Left lung (tissue), 10 donors: ENCODE data around the gene DEGS2. TPM values are rescaled to one million over a fixed set of nuclear protein-coding genes. Genes with fewer than 3 reads are reported as not detected.

ENCODE experiments used
- ATAC-seq: fragments of 200-7000 bp; cut with Tn5 transposase; one replicate; pipeline ENCODE4 v1.9.1; 2020; ENCODE audit warnings: moderate library complexity
- DNase-seq, 4 donors: peaks; one replicate each; pipeline ENCODE4 v3.0.0-alpha.2; 2013 to 2020
- H3K27ac ChIP-seq, 2 donors: fragments of 200-600 bp; sonication (generic) in 1 of 2; one replicate each; pipeline versions ENCODE4 v1.5.0 to v1.8.0; 2020 to 2021
- H3K27me3 ChIP-seq, 2 donors: fragments of 200-600 bp; sonication (generic) in 1 of 2; one replicate each; pipeline versions ENCODE4 v1.5.0 to v1.8.0; 2020 to 2021
- H3K36me3 ChIP-seq, 2 donors: fragments of 200-600 bp; sonication (generic) in 1 of 2; one replicate each; pipeline versions ENCODE4 v1.5.0 to v1.8.0; 2020 to 2021
- H3K4me1 ChIP-seq, 2 donors: fragments of 200-600 bp; one replicate each; pipeline ENCODE4 v1.8.0; 2021
- H3K4me3 ChIP-seq, 2 donors: fragments of 200-600 bp; sonication (generic) in 1 of 2; one replicate each; pipeline versions ENCODE4 v1.5.0 to v1.8.0; 2020 to 2021; ENCODE audit warnings: mild to moderate bottlenecking in 1 of 2
- H3K9me3 ChIP-seq, 2 donors: fragments of 200-600 bp; sonication (generic) in 1 of 2; one replicate each; pipeline versions ENCODE4 v1.5.0 to v1.8.0; 2020 to 2021
- intact Hi-C, 2 donors: fragments of 100-400 bp; cut with DNase I; formaldehyde crosslinking; loops; one replicate each; pipeline versions ENCODE4 v1.11.2 to v1.14.2; 2022
- polyA plus RNA-seq, 6 donors: library from polyadenylated mRNA; unstranded; fragments of 120-200 nt; gene quantifications; one replicate each; pipeline ENCODE4 v1.2.1, GENCODE V29; 2013; ENCODE audit not compliant: insufficient read length in 6 of 6
- total RNA-seq, 2 donors: library from RNA; stranded (reverse); fragmentation: NEBNext Ultra II Directional; extraction: Animal tissue kit (Norgen Biotek cat#: 25700); gene quantifications; one replicate each; pipeline ENCODE4 v1.2.1, GENCODE V29; 2021
- TF ChIP-seq, protein P1 (sequence below), 2 donors: fragments of 200-600 bp; sonication (generic) in 1 of 2; IDR thresholded peaks; one replicate each; pipeline versions ENCODE4 v1.5.0 to v1.8.0; 2021; ENCODE audit warnings: antibody characterized with exemption in 2 of 2
- donor health status: DM: no; HTN: yes; CAD: no.
- donor health status: DM: no; HTN: no; CAD: no.

Gene DEGS2
- total and polyA plus RNA-seq, 8 donors = 2.0 to 8.3 (median 5.6) TPM

DNA sequence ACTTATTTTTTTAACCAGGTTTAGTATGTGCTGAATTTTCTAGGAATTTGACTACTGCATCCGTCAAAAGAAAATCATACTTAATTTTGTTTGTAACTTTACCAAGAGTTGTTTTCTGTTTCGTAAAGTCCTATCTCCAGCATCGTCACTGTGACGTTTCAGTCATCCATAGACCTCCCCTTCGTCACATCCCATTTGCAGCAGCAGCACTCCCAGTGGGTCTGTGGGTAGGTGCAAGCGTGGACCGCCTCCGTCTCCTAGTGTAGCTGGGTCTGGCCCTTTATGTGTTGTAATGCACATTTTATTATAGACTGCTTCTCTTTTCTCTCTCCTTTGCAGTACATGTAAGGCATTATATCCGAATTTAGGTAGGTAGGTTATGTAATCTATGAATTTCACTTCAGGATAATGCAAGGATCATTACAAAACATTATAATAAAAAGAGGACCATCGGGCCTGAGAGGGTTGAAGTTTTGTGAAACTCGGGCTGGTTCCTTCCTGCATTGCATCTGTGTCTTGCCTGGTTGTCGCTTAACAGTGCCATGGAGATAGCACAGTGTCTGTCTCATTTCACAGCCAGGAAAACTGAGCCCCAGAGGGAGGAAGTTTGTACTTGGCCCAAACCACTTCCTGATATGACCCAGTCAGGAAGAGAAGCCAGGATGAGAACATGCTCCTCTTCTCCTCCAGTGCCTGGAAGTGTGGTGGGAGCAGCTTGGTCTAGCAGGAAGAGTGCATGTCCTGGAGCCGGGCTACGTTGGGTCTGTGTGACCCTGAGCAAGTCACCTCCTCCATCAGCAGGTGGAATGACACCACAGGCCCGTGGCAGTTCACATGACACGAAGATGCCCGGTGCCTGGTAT is 53.0 kb downstream of the DEGS2 start:
- peak; percentile 42 for ATAC-seq
- TF ChIP-seq, protein P1, sequence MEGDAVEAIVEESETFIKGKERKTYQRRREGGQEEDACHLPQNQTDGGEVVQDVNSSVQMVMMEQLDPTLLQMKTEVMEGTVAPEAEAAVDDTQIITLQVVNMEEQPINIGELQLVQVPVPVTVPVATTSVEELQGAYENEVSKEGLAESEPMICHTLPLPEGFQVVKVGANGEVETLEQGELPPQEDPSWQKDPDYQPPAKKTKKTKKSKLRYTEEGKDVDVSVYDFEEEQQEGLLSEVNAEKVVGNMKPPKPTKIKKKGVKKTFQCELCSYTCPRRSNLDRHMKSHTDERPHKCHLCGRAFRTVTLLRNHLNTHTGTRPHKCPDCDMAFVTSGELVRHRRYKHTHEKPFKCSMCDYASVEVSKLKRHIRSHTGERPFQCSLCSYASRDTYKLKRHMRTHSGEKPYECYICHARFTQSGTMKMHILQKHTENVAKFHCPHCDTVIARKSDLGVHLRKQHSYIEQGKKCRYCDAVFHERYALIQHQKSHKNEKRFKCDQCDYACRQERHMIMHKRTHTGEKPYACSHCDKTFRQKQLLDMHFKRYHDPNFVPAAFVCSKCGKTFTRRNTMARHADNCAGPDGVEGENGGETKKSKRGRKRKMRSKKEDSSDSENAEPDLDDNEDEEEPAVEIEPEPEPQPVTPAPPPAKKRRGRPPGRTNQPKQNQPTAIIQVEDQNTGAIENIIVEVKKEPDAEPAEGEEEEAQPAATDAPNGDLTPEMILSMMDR (IDR thresholded peaks at IDR 0.05) = no peak
- intact Hi-C loops = no loop called here
- peaks cover 14 to 66% of the 10 kb centered on the region in 2 donors for H3K4me1 ChIP-seq
- DNase-seq = peak in 1 of 4 donors; percentile 41
- H3K9me3 ChIP-seq = no peaks in the 10 kb centered on the region
- peak overlapping the region in 1 of 2 donors; percentile 75 for H3K27ac ChIP-seq
- no peaks in the 10 kb centered on the region for H3K27me3 ChIP-seq
- no peak overlapping the region for H3K4me3 ChIP-seq
- H3K36me3 ChIP-seq = no peaks in the 10 kb centered on the region

DNA sequence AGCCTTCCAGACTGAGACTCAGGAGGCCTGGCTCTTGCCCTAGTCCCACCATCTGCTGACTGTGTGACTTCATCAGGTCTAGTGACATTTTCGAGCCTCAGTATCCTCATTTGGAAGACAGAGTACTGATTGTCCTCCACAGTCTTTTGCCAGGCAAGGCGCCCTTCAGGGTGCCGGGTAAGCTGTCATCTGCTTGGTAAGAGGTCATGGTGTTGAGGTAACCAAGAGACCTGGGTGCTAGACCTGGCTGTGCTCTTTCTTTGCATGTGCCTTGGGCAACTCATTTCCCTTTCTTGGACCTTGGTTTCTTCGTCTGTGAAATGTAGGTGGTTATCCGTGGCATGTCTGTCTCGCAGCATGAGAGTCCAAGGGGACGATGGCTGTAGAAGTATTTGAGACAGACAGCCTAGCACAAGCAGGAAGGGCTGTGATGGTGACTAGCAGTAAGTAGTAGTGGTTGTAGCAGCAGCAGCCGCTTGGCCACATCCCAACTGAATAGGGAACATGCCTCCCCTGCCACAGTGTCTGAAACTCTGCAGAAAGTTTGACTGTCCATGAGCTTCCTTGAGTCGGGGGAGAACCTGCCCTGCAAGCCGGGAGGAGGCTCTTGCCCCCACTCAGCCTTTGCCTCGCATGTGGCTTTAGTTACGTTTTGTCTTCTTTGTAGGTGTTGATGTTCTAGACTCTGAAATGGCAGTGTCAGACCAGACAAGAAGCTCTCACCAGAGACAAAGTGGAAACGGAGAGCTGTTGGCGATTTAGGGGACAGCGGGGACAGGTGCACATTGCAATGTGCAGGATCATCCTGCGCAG is 53.9 kb downstream of the DEGS2 start:
- ATAC-seq (no peak), DNase-seq (peak in 1 of 4 donors; percentile 44)
- H3K4me3 ChIP-seq = no peak overlapping the region
- H3K27ac ChIP-seq = peak overlapping the region in 1 of 2 donors; percentile 75
- no peaks in the 10 kb centered on the region for H3K9me3 ChIP-seq
- peaks cover 14 to 66% of the 10 kb centered on the region in 2 donors for H3K4me1 ChIP-seq
- no peaks in the 10 kb centered on the region for H3K27me3 ChIP-seq
- intact Hi-C loops = no loop called here
- H3K36me3 ChIP-seq = no peaks in the 10 kb centered on the region
- TF ChIP-seq, protein P1 (IDR thresholded peaks at IDR 0.05) = no peak

DNA sequence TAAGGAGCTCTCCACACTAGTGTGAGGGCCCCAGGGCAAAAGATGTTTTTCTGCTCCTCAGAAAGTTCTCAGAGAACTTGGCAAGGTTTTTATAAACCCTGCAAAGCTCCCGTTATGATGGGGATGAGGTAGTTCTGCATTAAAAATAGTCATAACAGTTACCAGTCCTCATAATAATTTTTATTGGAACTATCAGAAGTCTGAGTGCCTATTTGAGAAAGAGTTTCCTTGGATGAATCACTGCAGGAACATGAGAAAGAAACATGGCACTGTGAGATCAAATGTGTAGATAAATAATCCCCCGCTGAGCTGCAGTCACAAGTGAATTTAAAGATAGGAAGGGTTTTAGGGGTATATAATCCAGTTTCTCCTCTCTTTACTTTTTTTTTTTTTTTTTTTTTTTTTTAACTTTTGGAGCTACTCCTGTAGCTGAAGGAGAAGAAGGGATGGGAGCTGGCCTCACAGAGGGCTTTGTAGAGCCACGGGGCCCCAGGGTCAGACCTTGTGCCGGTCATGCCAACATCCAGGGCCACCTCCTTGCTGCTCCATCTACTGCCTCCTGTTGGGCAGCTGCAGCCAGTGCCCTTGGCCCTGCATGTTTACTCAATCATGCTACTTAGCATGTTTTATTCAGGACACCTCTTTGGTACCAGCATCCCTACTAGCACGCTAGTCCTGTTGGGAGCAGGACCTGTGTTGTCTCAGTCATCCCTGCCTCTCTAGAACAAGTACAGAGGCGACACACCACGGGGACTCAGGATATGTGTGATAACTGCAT is 54.7 kb downstream of the DEGS2 start:
- DNase-seq (peak in 1 of 4 donors; percentile 28), ATAC-seq (no peak)
- peak overlapping the region in 1 of 2 donors; percentile 34 for H3K27ac ChIP-seq
- no peaks in the 10 kb centered on the region for H3K9me3 ChIP-seq
- H3K4me3 ChIP-seq = no peak overlapping the region
- no peaks in the 10 kb centered on the region for H3K27me3 ChIP-seq
- intact Hi-C loops = no loop called here
- TF ChIP-seq, protein P1 (IDR thresholded peaks at IDR 0.05) = no peak
- H3K4me1 ChIP-seq = peaks cover 14 to 66% of the 10 kb centered on the region in 2 donors
- no peaks in the 10 kb centered on the region for H3K36me3 ChIP-seq

DNA sequence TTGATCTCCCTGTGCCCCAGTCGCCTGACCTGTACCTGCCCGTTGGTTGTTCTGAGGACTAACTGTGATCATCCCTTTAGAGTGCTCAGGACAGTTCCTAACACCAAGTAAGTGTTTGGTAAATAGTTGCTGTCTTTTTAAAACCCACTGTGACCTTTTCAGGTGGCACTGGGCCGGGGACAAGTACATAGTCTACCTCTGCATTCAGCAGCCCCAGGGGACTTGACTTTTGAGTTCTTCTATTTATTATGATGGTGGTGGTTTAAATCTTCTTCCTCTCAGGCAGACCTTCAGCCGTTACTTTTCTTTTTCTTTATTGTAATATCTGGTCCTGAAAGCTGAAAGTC is 55.5 kb downstream of the DEGS2 start:
- ATAC-seq (no peak), DNase-seq (no peak)
- TF ChIP-seq, protein P1 (IDR thresholded peaks at IDR 0.05) = no peak
- H3K4me1 ChIP-seq = peaks cover 14 to 66% of the 10 kb centered on the region in 2 donors
- intact Hi-C loops = no loop called here
- no peaks in the 10 kb centered on the region for H3K9me3 ChIP-seq
- no peaks in the 10 kb centered on the region for H3K36me3 ChIP-seq
- H3K4me3 ChIP-seq = no peak overlapping the region
- H3K27ac ChIP-seq = peak overlapping the region in 1 of 2 donors; percentile 49
- H3K27me3 ChIP-seq = no peaks in the 10 kb centered on the region
